Jurkat, Clone E6-1 (cell line): ENCODE data around the gene CPNE2.
"Not testable (repeated sequence)": the region's sequence is repeated elsewhere in the genome, so short reads cannot be mapped to it uniquely, and the experiment has no call there.

Experiments
- DNase-seq: peaks from one replicate; pipeline ENCODE4 v3.0.0-alpha.2; 2011; ENCODE audit warnings: low read depth, low spot score
- H3K4me3 ChIP-seq: 2 replicates; pipeline ENCODE4 v1.5.1; 2011; ENCODE audit warnings: mild to moderate bottlenecking, low read length, control low read depth, moderate library complexity

CPNE2 gene

GRCh38 chr16:57093666-57094564 lies 1.5 kb downstream of the CPNE2 start:
- no peak overlapping the region for H3K4me3 ChIP-seq

GRCh38 chr16:57094911-57095310 lies 2.5 kb downstream of the CPNE2 start:
- no peak overlapping the region for H3K4me3 ChIP-seq
- DNase-seq, result no peak

More at GRCh38 chr16:57093666-57094564, 1.5 kb downstream of the CPNE2 start:
- DNase-seq, result no peak

- no peak overlapping the region for H3K4me3 ChIP-seq
- DNase-seq, result no peak
Measured at GRCh38 chr16:57096192-57096591, 3.8 kb downstream of the CPNE2 start.

- H3K4me3 ChIP-seq, result no peak overlapping the region
- no peak for DNase-seq
Measured at GRCh38 chr16:57096793-57097192, 4.4 kb downstream of the CPNE2 start.

GRCh38 chr16:57098188-57098841 lies 5.9 kb downstream of the CPNE2 start:
- DNase-seq, result no peak

GRCh38 chr16:57099965-57100364 lies 7.6 kb downstream of the CPNE2 start:
- not testable (repeated sequence) for H3K4me3 ChIP-seq, DNase-seq

More at GRCh38 chr16:57098188-57098841, 5.9 kb downstream of the CPNE2 start:
- no peak overlapping the region for H3K4me3 ChIP-seq

- DNase-seq, result no peak
- H3K4me3 ChIP-seq, result no peak overlapping the region
Measured at GRCh38 chr16:57100445-57100844, 8.1 kb downstream of the CPNE2 start.

- no peak for DNase-seq
- no peak overlapping the region for H3K4me3 ChIP-seq
Measured at GRCh38 chr16:57102888-57103851, 10.8 kb downstream of the CPNE2 start.

- H3K4me3 ChIP-seq, result no peak overlapping the region
- DNase-seq, result no peak
Measured at GRCh38 chr16:57104706-57105105, 12.3 kb downstream of the CPNE2 start.

GRCh38 chr16:57105184-57105583 lies 12.8 kb downstream of the CPNE2 start:
- no peak for DNase-seq
- H3K4me3 ChIP-seq, result no peak overlapping the region

GRCh38 chr16:57106767-57107166 lies 14.4 kb downstream of the CPNE2 start:
- no peak for DNase-seq
- no peak overlapping the region for H3K4me3 ChIP-seq

GRCh38 chr16:57107321-57107922 lies 15.0 kb downstream of the CPNE2 start:
- DNase-seq, result no peak
- H3K4me3 ChIP-seq, result no peak overlapping the region

GRCh38 chr16:57108432-57108831 lies 16.0 kb downstream of the CPNE2 start:
- no peak overlapping the region for H3K4me3 ChIP-seq
- DNase-seq, result no peak

- H3K4me3 ChIP-seq, DNase-seq: not testable (repeated sequence)
Measured at GRCh38 chr16:57109259-57110105, 17.1 kb downstream of the CPNE2 start.

GRCh38 chr16:57110937-57111336 lies 18.6 kb downstream of the CPNE2 start:
- no peak overlapping the region for H3K4me3 ChIP-seq

GRCh38 chr16:57111420-57111819 lies 19.0 kb downstream of the CPNE2 start:
- no peak overlapping the region for H3K4me3 ChIP-seq
- DNase-seq, result no peak

More at GRCh38 chr16:57110937-57111336, 18.6 kb downstream of the CPNE2 start:
- no peak for DNase-seq

- H3K4me3 ChIP-seq, result no peak overlapping the region
- no peak for DNase-seq
Measured at GRCh38 chr16:57112403-57113041, 20.1 kb downstream of the CPNE2 start.

GRCh38 chr16:57113042-57113453 lies 20.7 kb downstream of the CPNE2 start:
- no peak for DNase-seq
- H3K4me3 ChIP-seq, result no peak overlapping the region
